Liver (tissue), 3 donors: ENCODE data around the gene POLR2H.

Experiments used
- CTCF ChIP-seq: fragments of 150-350 bp; IDR thresholded peaks from 2 replicates; pipeline ENCODE4 v1.5.1; 2017; ENCODE audit warnings: improper control_type of control experiment, low read depth, low read length; ENCODE audit not compliant: missing input control
- EGR1 ChIP-seq, 2 donors: IDR thresholded peaks; 2 replicates each; pipeline ENCODE4 v1.6.1; 2016 to 2018; ENCODE audit warnings: antibody characterized with exemption in 2 of 2, low read depth in 2 of 2
- FOXA2 ChIP-seq: IDR thresholded peaks from 2 replicates; pipeline ENCODE4 v1.6.1; 2016; ENCODE audit warnings: antibody characterized with exemption
- GABPA ChIP-seq, 2 donors: IDR thresholded peaks in 1 of 2; conservative IDR thresholded peaks in 1 of 2; 2 replicates each; pipeline ENCODE4 v1.6.1; 2016; ENCODE audit warnings: antibody characterized with exemption in 2 of 2, mild to moderate bottlenecking in 1 of 2, moderate library complexity in 1 of 2
- HNF4G ChIP-seq: IDR thresholded peaks from 2 replicates; pipeline ENCODE4 v1.6.1; 2016; ENCODE audit warnings: antibody characterized with exemption
- MAX ChIP-seq: IDR thresholded peaks from 2 replicates; pipeline ENCODE4 v1.6.1; 2016; ENCODE audit warnings: antibody characterized with exemption
- RAD21 ChIP-seq, 2 donors: IDR thresholded peaks; 2 replicates each; pipeline ENCODE4 v1.6.1; 2016; ENCODE audit warnings: antibody characterized with exemption in 2 of 2, mild to moderate bottlenecking in 2 of 2
- REST ChIP-seq: IDR thresholded peaks from 2 replicates; pipeline ENCODE4 v1.6.1; 2016; ENCODE audit warnings: antibody characterized with exemption, mild to moderate bottlenecking
- ZBTB33 ChIP-seq: IDR thresholded peaks from 2 replicates; pipeline ENCODE4 v1.6.1; 2016; ENCODE audit warnings: antibody characterized with exemption
- donor health status: healthy.
- donor health status: healthy.

- no peak for TF ChIP-seq CTCF
- TF ChIP-seq MAX, result no peak
- TF ChIP-seq FOXA2, result no peak
- no peak for TF ChIP-seq GABPA (IDR thresholded peaks at IDR 0.05 in 1 of 2, conservative IDR thresholded peaks at IDR 0.05 in 1 of 2)
- TF ChIP-seq EGR1 (IDR thresholded peaks at IDR 0.05; ENCODE audit: low read depth in 2 of 2), result no peak
- no peak for TF ChIP-seq HNF4G
- TF ChIP-seq REST, result no peak
- no peak for TF ChIP-seq ZBTB33
- TF ChIP-seq RAD21 (IDR thresholded peaks at IDR 0.05), result no peak
These were observed 23.4 kb downstream of the POLR2H start for GRCh38 chr3:184384856-184385422.
